OCI-LY3 (cell line): ENCODE data around the gene HDGFL2.

Experiments used
- H2AFZ ChIP-seq: fragments of 200-600, 300-600 bp; shearing (Covaris generic); 2 replicates; pipeline ENCODE4 v1.6.0; 2014; ENCODE audit warnings: antibody characterized with exemption, low read depth, low read length
- H3K27ac ChIP-seq: fragments of 200-600, 300-600 bp; sonication (generic); 2 replicates; pipeline ENCODE4 v1.5.1; 2014; ENCODE audit warnings: mild to moderate bottlenecking, low read length, moderate library complexity, mixed read lengths
- H3K27me3 ChIP-seq: fragments of 200-600, 300-600 bp; sonication (generic); 2 replicates; pipeline ENCODE4 v1.6.1; 2014; ENCODE audit warnings: low read depth, low read length, mixed read lengths
- H3K36me3 ChIP-seq: fragments of 200-600, 300-600 bp; sonication (generic); replicated peaks from 2 replicates; pipeline ENCODE3; 2014; ENCODE audit warnings: low read depth, low read length, mixed read lengths
- H3K4me1 ChIP-seq: fragments of 300-600, 200-600 bp; sonication (generic); 2 replicates; pipeline ENCODE4 v1.6.1; 2014; ENCODE audit warnings: low read length, mixed read lengths
- H3K4me2 ChIP-seq: fragments of 200-600, 300-600 bp; sonication (generic); 2 replicates; pipeline ENCODE4 v1.6.1; 2014; ENCODE audit warnings: low read length, mixed read lengths
- H3K4me3 ChIP-seq: fragments of 300-600, 200-600 bp; sonication (generic); 2 replicates; pipeline ENCODE4 v1.5.1; 2014; ENCODE audit warnings: antibody characterized with exemption, mild to moderate bottlenecking, low read length, moderate library complexity
- H3K79me2 ChIP-seq: fragments of 300-600, 200-600 bp; shearing (Covaris generic); 2 replicates; pipeline ENCODE4 v1.6.1; 2014; ENCODE audit warnings: mild to moderate bottlenecking, low read length, mixed read lengths
- H3K9ac ChIP-seq: fragments of 300-600, 200-600 bp; shearing (Covaris generic); 2 replicates; pipeline ENCODE4 v1.6.0; 2014; ENCODE audit warnings: mild to moderate bottlenecking, low read length, moderate library complexity
- H3K9me3 ChIP-seq: fragments of 200-600, 300-600 bp; shearing (Covaris generic); 2 replicates; pipeline ENCODE4 v1.6.1; 2014; ENCODE audit warnings: low read length, mixed read lengths; ENCODE audit not compliant: insufficient read depth
- H4K20me1 ChIP-seq: fragments of 200-600, 300-600 bp; sonication (generic); 2 replicates; pipeline ENCODE4 v1.6.1; 2016; ENCODE audit warnings: low read length, mixed read lengths; ENCODE audit not compliant: insufficient read depth
- CTCF ChIP-seq: fragments of 200-600, 300-600 bp; sonication (generic); IDR thresholded peaks from 2 replicates; pipeline ENCODE4 v1.5.1; 2014; ENCODE audit warnings: antibody characterized with exemption, low read length, low read depth
- EZH2phosphoT487 ChIP-seq: fragments of 200-600 bp; shearing (Covaris generic); IDR thresholded peaks from 2 replicates; pipeline ENCODE4 v1.6.1; 2018; ENCODE audit warnings: antibody characterized with exemption, mixed run types, low read depth

HDGFL2 gene

GRCh38 chr19:4491446-4491845, 19.3 kb downstream of the HDGFL2 start:
- H3K36me3 ChIP-seq, result peaks cover 38% of the 10 kb centered on the region
- no peaks in the 10 kb centered on the region for H3K79me2 ChIP-seq
- H3K27me3 ChIP-seq, result no peaks in the 10 kb centered on the region
- H3K9ac ChIP-seq, result no peak overlapping the region
- H3K4me1 ChIP-seq, result no peaks in the 10 kb centered on the region
- H3K4me3 ChIP-seq, result no peak overlapping the region
- no peak overlapping the region for H2AFZ ChIP-seq
- H3K9me3 ChIP-seq, result no peaks in the 10 kb centered on the region
- TF ChIP-seq CTCF (no peak), EZH2phosphoT487 (no peak)
- H4K20me1 ChIP-seq, result no peaks in the 10 kb centered on the region
- no peak overlapping the region for H3K27ac ChIP-seq
- H3K4me2 ChIP-seq, result no peak overlapping the region

GRCh38 chr19:4492337-4493103, 20.4 kb downstream of the HDGFL2 start:
- Histone ChIP-seq H3K27ac (no peak overlapping the region), H3K9me3 (no peaks in the 10 kb centered on the region), H3K79me2 (no peaks in the 10 kb centered on the region), H3K36me3 (peaks cover 41% of the 10 kb centered on the region), H4K20me1 (no peaks in the 10 kb centered on the region), H3K4me2 (no peak overlapping the region), H3K4me1 (no peaks in the 10 kb centered on the region), H3K9ac (no peak overlapping the region), H3K27me3 (no peaks in the 10 kb centered on the region), H3K4me3 (no peak overlapping the region), H2AFZ (no peak overlapping the region)
- TF ChIP-seq CTCF (no peak), EZH2phosphoT487 (no peak)

GRCh38 chr19:4493104-4493928, 21.2 kb downstream of the HDGFL2 start:
- H4K20me1 ChIP-seq, result no peaks in the 10 kb centered on the region
- no peaks in the 10 kb centered on the region for H3K9me3 ChIP-seq
- peaks cover 49% of the 10 kb centered on the region for H3K36me3 ChIP-seq
- H2AFZ ChIP-seq, result no peak overlapping the region
- H3K4me3 ChIP-seq, result no peak overlapping the region
- TF ChIP-seq EZH2phosphoT487, result no peak
- no peaks in the 10 kb centered on the region for H3K4me1 ChIP-seq
- no peak overlapping the region for H3K4me2 ChIP-seq
- no peaks in the 10 kb centered on the region for H3K79me2 ChIP-seq
- H3K27ac ChIP-seq, result no peak overlapping the region
- H3K9ac ChIP-seq, result no peak overlapping the region
- H3K27me3 ChIP-seq, result no peaks in the 10 kb centered on the region

- no peak overlapping the region for H3K27ac ChIP-seq
- peaks cover 55% of the 10 kb centered on the region for H3K36me3 ChIP-seq
- no peak overlapping the region for H3K4me2 ChIP-seq
- H2AFZ ChIP-seq, result no peak overlapping the region
- no peaks in the 10 kb centered on the region for H3K4me1 ChIP-seq
- H3K27me3 ChIP-seq, result no peaks in the 10 kb centered on the region
- no peak overlapping the region for H3K9ac ChIP-seq
- H3K9me3 ChIP-seq, result no peaks in the 10 kb centered on the region
- TF ChIP-seq EZH2phosphoT487 (no peak), CTCF (no peak)
- no peak overlapping the region for H3K4me3 ChIP-seq
- H4K20me1 ChIP-seq, result no peaks in the 10 kb centered on the region
- no peaks in the 10 kb centered on the region for H3K79me2 ChIP-seq
These were observed 22.0 kb downstream of the HDGFL2 start for GRCh38 chr19:4493929-4494690.
